GM21529 (cell line): ENCODE data around the gene HNRNPA2B1.
"Not testable (repeated sequence)": the region's sequence is repeated elsewhere in the genome, so short reads cannot be mapped to it uniquely, and the experiment has no call there.

Source experiments
- ATAC-seq: cut with Tn5 transposase; IDR thresholded peaks from one replicate; pipeline ENCODE4 v1.9.1; 2021; ENCODE audit not compliant: unreplicated experiment

The HNRNPA2B1 gene

DNA sequence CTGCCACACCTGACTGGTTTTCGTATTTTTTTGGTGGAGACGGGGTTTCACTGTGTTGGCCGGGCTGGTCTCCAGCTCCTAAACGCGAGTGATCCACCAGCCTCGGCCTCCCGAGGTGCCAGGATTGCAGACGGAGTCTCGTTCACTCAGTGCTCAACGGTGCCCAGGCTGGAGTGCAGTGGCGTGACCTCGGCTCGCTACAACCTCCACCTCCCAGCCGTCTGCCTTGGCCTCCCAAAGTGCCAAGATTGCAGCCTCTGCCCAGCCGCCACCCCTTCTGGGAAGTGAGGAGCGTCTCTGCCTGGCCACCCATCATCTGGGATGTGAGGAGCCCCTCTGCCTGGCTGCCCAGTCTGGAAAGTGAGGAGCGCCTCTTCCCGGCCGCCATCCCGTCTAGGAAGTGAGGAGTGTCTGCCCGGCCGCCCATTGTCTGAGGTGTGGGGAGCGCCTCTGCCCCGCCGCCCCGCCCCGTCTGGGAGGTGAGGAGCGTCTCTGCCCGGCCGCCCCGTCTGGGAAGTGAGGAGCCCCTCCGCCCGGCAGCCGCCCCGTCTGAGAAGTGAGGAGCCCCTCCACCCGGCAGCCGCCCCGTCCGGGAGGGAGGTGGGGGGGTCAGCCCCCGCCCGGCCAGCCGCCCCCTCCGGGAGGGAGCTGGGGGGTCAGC, 52.8 kb downstream of the HNRNPA2B1 start:
- ATAC-seq = not testable (repeated sequence)

DNA sequence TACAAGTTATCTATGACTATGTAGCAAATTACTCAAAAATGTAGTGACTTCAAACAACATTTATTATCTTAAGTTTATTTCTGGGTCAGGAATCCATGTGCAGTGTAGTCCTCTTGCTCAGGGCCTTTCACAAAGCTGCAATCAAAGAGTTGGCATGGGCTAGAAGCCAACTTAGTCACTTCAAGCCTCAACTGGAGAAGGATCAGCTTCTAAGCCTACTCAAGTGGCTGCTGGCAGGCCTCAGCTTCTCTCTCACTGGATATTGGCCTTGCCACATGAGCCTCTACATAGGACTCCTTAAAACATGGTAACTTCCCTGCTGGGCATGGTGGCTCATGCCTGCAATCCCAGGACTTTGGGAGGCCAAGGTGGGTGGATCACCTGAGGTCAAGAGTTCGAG, 53.5 kb downstream of the HNRNPA2B1 start:
- no peak for ATAC-seq

DNA sequence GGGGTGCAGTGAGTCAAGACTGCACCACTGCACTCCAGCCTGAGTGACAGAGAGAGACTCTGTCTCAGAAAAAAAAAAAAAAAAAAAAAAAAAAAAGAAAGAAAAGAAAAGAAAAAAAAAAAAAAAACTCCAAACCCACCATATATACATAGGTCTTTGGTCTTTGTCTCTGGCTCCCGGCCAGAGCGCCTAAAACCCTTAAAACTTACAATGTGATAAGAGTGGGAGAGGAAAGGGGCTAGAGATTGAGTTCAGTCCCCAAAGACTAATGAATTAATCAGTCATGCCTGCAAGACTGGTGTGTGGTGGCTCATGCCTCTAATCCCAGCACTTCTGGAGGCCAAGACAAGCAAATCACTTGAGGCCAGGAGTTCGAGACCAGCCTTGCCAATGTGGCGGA, 55.3 kb downstream of the HNRNPA2B1 start:
- ATAC-seq = no peak

DNA sequence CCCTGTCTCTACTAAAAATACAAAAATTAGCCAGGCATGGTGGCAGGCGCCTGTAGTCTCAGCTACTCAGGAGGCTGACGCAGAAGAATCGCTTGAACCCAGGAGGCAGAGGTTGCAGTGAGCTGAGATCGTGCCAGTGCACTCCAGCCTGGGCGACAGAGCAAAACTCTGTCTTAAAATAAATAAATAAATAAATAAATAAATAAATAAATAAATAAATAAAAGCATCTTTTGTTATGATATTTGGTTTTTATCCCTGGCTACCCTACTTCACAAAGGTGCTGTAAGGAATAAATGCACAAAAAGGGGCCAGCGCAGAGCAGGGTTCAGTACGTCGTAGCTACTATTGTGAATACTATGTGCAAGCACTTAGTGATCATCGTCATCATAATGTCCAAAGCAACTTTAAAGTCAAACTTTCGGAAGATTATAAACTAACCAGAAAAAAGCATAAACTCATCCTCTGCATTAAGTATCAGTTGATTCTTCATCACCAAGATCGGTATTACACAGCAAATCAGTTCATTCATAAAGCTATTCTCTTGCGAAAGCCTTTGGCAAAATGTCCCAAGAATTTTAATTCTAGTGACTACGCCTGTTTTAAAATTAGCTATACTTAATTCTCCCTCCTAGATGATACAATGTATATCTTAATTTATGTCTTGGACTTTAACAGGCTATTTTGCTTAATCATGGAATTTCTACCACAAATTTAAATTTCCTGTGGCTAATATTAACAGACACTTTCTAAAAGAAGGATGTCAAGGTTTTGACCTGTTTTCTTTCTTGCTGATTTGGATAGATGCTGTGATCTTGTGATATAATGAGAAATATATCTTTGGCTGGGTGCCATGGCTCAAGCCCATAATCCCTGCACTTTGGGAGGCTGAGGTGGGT, 56.1 kb downstream of the HNRNPA2B1 start:
- no peak for ATAC-seq

DNA sequence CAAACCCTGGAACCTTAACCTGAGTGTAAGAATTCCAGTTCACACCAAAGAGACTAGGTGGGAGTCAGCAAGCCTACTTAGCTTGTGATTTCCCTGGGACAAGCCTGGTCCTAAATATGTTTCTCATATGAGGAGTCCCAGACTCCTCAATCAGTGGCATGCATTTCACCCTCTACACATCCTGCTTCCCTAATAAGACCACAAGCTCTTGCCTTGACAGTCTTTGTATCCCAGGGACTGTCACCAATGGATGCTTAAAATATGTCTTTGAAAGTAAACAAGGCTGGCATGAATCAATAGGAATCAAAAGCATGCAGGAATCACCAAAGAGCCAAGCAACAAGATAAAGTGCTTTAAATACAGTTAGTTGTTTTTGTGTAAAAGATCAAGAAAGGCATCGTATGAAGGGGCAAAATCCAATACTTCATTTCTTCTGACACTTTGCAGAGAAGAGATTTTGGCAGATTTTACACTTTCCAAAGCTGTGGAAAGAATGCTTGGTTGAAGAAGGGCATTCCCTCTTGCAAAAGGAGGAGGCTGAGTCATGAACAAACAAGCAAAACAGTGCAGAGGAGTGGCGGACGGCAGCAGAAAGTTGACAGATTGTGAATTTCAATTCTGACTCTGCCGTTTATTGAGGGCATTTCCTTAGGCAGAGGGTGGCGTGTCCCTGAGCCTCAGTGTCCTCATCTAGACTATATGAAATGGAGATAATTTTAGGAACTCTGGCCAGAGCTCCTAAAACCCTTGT, 57.1 kb downstream of the HNRNPA2B1 start:
- ATAC-seq = no peak

DNA sequence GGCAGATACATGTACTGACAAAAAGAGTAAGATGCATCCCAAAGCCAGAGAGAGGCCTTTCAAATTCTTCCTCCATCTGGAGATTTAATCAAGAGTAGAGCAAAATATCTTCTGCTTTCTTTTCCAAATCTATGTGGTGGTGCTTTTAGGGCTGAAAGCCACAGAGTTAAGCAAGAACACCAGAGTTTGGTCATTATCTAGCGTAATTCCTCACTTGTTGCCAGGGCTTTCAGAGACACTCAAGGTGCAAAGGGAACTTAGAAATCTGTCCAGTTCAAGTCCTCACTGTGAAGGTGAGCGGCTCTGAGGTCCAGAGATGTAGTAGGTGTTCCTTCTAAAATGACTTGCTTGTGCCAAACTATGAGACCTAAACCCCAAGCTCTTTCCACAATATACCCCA, 59.5 kb downstream of the HNRNPA2B1 start:
- ATAC-seq = no peak

DNA sequence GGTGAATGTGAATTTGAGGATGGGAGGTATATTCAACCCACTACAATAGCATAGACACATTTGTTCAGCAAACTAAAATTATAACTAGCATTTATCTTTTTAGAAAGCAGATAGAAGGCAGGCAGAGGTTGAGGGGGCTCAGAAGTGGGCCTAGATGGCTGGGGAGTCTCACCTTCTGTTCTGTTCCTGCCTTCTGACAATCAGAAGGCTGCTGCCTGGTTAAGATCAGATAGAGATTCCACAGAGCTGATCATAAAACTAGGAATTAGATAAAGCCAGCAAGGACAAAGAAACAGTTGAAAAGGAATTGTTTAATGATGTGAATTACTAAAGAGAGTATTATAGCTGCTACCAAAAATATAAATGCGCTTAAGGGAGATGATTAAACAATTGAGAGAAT, 60.2 kb downstream of the HNRNPA2B1 start:
- no peak for ATAC-seq
